ENCODE data around the gene AUTS2. TPM values are rescaled to one million over a fixed set of nuclear protein-coding genes. Genes with fewer than 3 reads are reported as not detected.
"Not testable (repeated sequence)": the region's sequence is repeated elsewhere in the genome, so short reads cannot be mapped to it uniquely, and the experiment has no call there.

The AUTS2 gene
- polyA plus RNA-seq, 10 donors, result 54.7 to 101 (median 77.6) TPM

DNA sequence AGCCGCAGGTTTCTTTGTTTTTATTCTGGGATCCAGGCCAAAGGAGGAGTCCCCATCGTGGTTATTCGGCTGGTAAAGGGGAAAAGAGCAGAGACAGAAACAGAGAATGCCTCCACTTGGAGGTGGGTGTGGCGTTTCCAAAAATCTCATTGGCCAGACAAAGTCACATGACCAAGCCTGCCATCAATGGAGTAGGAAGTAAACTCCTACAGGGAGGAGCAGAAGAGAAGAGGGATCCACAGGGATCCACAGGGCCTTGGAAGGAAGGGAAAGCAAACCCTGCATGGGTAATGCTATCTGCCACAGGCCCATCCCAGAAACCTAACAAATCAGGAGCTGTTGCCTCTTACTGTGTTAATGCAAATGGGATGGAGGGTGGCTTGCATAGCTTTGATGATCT, 1107.9 kb downstream of the AUTS2 start:
- DNase-seq, result no peak

GRCh38 chr7:70706698-70707097, 1108.4 kb downstream of the AUTS2 start:
- DNase-seq, result no peak

- DNase-seq, result no peak
Measured at GRCh38 chr7:70707823-70708243, 1109.6 kb downstream of the AUTS2 start.

GRCh38 chr7:70710011-70710480, 1111.8 kb downstream of the AUTS2 start:
- peak in 1 of 3 donors; percentile 70 for DNase-seq

GRCh38 chr7:70710651-70711050, 1112.4 kb downstream of the AUTS2 start:
- no peak for DNase-seq

DNA sequence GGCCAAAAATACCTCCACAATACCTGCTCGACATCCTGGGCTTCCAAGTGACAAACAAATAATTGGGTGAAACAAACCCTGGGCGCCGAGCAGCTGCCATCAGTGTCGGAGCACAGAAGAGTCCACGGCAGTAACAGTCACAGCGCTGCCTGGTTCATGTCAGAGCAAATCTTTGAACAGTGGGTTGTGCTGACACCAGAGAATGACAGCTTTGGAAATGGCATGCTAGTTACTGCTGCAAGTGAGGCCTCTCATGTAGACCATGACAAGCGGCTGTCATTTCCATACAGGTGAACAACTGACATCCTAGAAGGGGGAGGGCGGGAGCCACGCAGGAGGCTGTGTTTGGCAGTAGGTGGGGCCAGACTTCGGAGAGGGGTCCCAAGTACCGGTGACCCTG, 1113.2 kb downstream of the AUTS2 start:
- DNase-seq, result no peak

- DNase-seq, result no peak
Measured at GRCh38 chr7:70712942-70713341, 1114.7 kb downstream of the AUTS2 start.

- DNase-seq, result no peak
Measured at GRCh38 chr7:70714506-70715038, 1116.3 kb downstream of the AUTS2 start.

- no peak for DNase-seq
Measured at GRCh38 chr7:70717553-70718329, 1119.5 kb downstream of the AUTS2 start.

DNA sequence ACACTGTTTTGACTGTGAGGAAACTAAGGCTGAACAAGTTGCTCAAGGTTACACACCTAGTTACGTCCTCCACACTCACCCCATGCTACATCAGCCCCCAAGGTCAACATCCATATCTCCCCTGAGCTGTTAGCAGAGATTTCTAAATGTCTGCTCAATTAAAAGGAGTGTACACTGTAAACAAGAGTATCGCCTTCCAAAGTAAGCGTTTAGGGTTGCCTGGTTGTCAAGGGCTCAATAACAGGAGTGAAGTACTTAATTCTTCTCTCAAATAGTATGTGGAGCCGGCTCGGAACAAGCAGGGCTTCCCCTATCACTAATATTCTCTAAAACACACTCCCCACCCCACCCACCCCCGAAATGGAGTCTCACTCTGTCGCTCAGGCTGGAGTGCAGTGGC, 1120.8 kb downstream of the AUTS2 start:
- DNase-seq, result no peak

- DNase-seq, result no peak
Measured at GRCh38 chr7:70720191-70720873, 1122.1 kb downstream of the AUTS2 start.

GRCh38 chr7:70721500-70721899, 1123.2 kb downstream of the AUTS2 start:
- DNase-seq, result no peak

DNA sequence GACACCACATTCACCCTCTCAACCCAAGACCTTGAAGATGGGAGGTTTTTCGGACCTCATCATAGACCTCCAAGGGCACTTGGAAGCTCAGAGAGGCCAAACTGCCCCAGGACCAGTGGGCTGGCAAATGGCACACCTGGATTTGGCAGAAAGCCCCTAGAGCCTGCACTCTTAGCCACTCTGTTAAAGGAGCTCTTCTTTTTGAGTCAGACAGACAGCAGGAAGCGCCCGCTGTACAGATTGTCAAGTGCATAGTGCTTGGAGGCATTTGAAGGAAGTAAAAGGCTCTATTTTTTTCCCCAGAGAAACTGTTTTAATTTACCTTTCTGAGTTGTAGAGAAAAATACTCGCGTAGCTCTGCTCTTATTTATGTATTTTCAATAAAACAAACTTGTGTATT, 1125.1 kb downstream of the AUTS2 start:
- no peak for DNase-seq

GRCh38 chr7:70725448-70725847, 1127.2 kb downstream of the AUTS2 start:
- DNase-seq, result no peak

DNA sequence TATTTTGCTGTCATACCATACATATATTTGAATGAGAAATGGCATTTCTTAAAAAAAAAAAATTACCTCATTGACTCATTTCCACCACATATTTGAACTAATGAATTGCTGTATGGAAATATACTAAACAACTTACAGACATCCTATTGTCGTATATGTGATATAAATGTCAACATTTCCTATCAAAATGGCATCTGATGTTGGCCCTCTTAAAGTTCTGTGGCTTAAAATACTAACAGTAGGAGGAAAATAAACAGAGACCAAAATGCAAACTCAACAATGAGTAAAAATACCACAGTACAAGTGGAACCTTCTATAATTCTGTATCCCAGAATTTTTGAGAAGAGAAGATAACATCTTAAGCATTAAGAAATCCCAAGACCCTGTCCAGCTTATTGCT, 1128.0 kb downstream of the AUTS2 start:
- no peak for DNase-seq

DNA sequence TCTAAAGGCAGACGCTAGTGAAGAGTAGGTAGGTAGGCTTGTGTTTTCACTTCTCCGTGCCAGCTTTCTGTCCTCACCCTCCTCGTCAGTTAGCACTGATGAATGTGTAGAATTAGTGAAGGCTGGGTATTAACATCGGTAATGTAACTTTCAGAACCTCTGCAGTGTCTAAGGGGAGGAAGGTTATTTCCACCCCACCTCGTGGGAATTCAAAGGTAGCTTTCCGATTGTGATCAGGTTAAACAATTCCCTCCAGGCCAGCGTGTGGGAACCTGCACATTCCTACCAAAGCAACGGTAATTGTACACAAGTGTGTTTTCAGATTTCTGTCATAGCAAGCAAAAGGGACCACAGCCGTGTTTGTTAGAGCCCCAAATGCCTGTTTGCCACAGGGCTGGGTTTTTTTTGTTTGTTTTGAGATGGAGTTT, 1128.7 kb downstream of the AUTS2 start:
- no peak for DNase-seq

DNA sequence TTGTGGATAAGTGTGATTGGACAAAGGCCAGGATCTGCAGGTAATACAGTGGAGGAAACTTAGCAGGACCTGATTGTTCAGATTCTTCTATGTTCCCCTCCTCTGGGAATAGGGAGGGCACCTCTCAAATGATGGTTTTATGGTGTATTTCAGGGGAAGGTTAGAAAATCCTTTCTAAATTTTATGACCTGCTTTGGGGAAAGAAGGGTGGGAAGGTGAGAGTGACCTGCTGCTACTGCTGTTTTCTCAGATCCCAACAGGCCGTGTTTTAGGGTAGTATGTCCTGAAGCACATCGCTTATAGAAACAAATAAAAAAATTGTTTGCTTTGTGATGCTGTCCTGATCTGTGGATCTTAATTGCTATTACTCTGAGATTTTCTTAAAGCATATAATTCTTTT, 1129.6 kb downstream of the AUTS2 start:
- DNase-seq, result no peak

- no peak for DNase-seq
Measured at GRCh38 chr7:70728872-70729552, 1130.7 kb downstream of the AUTS2 start.

DNA sequence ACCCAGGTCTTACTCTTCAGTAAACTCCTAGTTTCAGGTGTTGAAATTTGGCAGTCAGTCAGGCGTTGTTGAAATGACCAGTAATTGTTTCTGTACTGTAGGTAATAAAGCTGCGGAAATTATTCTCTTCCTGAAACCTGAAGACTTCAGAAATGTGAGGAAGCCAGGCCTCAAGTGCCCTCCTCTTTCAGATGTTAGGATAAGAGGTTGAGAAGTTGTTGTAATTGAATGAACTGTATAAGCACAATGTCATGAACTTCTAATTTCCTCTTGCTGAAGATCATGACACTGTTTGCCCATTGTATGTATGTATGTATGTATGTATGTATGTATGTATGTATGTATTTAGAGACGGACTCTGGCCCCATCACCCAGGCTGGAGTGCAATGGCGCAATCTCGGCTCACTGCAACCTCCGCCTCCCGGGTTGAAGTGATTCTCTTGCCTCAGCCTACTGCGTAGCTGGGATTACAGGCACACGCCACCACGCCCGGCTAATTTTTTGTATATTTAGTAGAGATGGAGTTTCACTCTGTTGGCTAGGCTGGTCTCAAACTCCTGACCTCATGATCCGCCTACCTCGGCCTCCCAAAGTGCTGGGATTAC, 1131.4 kb downstream of the AUTS2 start:
- not testable (repeated sequence) for DNase-seq

DNA sequence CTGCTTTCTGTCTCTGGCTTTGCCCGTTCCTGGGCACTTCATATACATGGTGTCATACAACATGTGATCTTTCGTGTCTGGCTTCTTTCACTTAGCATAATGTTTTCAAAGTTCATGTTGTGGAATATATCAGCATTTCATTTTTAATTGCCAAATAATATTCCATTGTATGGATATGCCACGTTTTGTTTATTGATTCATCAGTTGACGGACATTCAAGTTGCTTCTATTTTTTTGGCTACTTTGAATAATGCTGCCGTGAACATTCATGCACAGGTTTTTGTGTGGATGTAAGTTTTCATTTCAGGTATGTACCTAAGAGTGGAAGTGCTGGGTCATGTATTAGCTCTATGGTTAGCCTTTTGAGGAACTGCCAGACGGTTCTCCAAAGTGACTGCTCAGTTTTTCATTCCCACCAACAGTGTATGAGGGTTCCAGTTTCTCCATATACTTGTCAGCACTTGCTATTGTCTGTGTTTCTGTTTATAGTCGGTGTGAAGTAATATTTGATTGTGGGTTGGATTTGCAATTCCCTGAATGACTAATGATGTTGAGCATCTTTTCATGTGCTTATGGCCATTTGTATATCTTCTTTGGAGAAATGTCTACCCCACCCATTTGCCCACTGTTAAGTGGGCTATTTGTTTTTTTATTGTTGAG, 1132.3 kb downstream of the AUTS2 start:
- no peak for DNase-seq

DNA sequence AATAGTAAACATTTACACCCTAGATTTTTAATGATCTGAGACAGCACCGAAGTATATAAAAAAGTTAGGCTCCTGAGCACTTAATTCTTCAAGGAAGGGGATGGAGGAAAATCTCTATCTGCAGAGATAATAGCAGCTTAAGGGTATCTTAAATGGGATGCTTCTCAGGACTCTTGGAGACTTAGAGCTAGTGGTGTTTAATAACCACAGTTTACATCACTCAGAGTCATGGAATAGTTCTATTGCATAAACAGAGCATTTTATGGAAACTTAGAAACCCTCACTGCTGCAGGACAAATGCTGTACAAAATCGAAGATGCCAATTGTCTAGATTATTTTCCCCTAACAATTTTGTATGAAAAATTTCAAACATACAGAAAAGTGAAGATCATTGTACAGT, 1134.8 kb downstream of the AUTS2 start:
- no peak for DNase-seq
